WERI-Rb-1 (cell line): ENCODE data around the gene QKI.

Experiments
- DNase-seq: peaks from one replicate; pipeline ENCODE4 v3.0.0-alpha.2; 2020
- H3K27ac ChIP-seq: fragments of 250-450 bp; sonication (Bioruptor Pico); 2 replicates; pipeline ENCODE4 v1.5.1; 2020; ENCODE audit warnings: mild to moderate bottlenecking, moderate library complexity
- H3K27me3 ChIP-seq: fragments of 250-450 bp; sonication (Bioruptor Pico); 2 replicates; pipeline ENCODE4 v1.5.1; 2021; ENCODE audit warnings: mild to moderate bottlenecking, low read depth, moderate library complexity; ENCODE audit not compliant: insufficient read depth, severe bottlenecking
- H3K36me3 ChIP-seq: fragments of 250-450 bp; sonication (Bioruptor Pico); 2 replicates; pipeline ENCODE4 v1.5.1; 2020; ENCODE audit warnings: mild to moderate bottlenecking, moderate library complexity
- H3K4me3 ChIP-seq: 2 replicates; pipeline ENCODE4 v1.5.1; 2011; ENCODE audit warnings: low read depth, mild to moderate bottlenecking, control low read depth, low read length
- H3K9me3 ChIP-seq: fragments of 250-450 bp; sonication (Bioruptor Pico); 2 replicates; pipeline ENCODE4 v1.5.1; 2021; ENCODE audit warnings: mild to moderate bottlenecking, moderate library complexity; ENCODE audit not compliant: severe bottlenecking
- TF ChIP-seq, protein P1 (sequence below): IDR thresholded peaks from 2 replicates; pipeline ENCODE4 v1.5.1; 2011; ENCODE audit warnings: low read depth, mild to moderate bottlenecking, control low read depth, inconsistent platforms, low read length

Gene QKI

DNA sequence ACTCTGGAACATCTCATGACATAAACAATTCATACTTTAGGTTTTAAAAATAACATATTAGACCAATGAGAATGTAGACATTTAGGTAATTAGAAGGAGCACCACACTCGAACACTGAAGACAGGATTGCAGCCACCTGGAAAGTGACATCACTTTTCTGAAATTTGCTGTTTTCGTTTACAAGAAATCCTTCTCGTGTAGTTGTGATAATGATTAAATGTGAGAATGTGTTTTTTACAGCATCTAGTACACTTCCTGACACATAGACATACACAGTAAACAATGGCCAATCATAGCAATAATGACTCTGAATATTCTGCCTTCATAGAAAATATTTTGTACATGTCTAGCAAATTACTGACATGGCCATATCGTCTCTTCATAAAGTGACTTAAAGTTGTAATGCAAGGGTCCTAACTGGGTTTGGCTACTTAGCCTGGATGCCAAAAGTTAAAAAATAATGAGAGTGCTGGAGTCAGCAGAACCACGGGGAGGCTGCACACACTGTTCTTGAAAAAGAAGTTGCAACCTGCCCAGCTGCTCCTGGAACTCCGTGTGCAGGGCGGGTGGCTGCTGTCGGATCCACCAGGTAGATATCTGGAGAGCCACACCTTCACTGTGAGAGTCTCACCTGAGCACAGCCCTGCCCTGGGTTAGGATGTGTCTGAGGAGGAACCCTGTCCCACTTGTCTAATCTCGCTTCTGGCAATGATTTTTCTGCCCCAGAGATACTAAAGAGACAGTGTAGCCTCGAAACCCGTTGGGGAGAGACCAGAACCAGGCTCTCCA, 212.9 kb downstream of the QKI start:
- Histone ChIP-seq H3K36me3 (no peaks in the 10 kb centered on the region), H3K4me3 (no peak overlapping the region), H3K27ac (no peak overlapping the region), H3K27me3 (no peaks in the 10 kb centered on the region), H3K9me3 (no peaks in the 10 kb centered on the region)
- TF ChIP-seq, protein P1, sequence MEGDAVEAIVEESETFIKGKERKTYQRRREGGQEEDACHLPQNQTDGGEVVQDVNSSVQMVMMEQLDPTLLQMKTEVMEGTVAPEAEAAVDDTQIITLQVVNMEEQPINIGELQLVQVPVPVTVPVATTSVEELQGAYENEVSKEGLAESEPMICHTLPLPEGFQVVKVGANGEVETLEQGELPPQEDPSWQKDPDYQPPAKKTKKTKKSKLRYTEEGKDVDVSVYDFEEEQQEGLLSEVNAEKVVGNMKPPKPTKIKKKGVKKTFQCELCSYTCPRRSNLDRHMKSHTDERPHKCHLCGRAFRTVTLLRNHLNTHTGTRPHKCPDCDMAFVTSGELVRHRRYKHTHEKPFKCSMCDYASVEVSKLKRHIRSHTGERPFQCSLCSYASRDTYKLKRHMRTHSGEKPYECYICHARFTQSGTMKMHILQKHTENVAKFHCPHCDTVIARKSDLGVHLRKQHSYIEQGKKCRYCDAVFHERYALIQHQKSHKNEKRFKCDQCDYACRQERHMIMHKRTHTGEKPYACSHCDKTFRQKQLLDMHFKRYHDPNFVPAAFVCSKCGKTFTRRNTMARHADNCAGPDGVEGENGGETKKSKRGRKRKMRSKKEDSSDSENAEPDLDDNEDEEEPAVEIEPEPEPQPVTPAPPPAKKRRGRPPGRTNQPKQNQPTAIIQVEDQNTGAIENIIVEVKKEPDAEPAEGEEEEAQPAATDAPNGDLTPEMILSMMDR: no peak
- no peak for DNase-seq
